Stimulated activated CD4-positive, alpha-beta T cell treated with anti-CD3 and anti-CD28 coated beads, Interleukin-15, amount 100 ng/mL, for 24 hours (primary cell): Measurements from ENCODE around the gene ATG13.
"Not testable (repeated sequence)": the region's sequence is repeated elsewhere in the genome, so short reads cannot be mapped to it uniquely, and the experiment has no call there.

Experiments used
- DNase-seq: peaks from one replicate; pipeline ENCODE4 v3.0.0-alpha.2; 2020

ATG13 gene

DNA sequence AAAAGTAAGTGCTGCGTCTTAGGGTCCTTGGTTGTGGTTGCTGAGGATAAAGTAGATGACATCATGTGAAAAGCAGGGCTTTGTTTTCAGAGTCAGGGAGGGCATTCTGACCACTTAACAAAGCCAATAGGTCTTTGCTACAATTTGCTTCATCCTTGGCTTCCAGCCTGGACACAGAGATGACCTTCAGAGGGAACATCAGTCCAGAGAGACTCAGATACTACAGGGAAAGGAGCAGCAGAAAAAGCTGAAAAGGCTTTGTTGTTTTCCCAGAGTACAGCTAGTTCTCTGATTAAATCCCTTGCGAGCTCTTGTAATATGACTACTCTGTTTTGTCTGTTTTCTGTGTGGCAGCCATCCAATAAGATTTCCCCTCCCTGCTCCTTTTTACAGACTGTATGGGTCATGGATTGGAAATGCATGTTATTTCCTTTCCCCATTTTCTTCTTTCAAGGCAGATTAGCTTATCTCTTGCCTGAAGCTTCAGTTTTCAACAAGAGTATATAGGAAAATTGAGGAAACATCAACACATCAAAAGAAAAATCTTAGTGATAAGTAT lies 31.9 kb downstream of the ATG13 start:
- DNase-seq, result no peak

DNA sequence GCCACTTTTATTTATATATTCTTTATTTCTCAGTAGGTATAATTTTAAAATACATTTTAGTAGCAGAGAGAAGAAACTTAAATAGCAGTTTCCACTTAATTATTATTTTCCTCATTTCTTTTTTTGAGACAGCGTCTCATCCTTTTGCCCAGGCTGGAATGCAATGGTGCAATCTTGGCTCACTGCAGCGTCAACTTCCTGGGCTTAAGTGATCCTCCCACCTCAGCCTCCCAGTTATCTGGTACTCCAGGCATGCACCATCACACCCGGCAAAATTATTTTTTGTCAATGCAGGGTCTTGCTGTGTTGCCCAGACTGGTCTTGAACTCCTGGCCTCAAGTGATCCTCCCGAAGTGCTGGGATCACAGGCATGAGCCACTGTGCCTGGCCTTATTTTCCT lies 38.3 kb downstream of the ATG13 start:
- no peak for DNase-seq

DNA sequence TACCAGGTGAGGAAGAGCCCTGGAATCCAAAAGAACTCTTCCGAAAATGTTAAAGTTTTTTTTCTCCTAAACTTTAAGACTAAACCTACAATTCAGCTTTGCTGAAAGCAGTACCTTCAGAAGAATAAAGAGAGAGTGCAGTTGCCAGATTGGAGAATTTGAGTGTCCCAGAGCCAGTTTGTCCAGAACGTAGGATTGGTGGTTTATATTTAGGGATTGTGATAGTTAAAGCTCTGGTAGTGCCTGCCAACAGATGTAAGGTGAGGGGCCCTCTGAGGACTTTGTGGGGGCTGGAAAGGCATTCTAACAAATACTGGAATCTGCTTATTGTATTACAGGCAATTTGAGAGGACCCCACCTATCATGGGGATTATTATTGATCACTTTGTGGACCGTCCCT lies 39.8 kb downstream of the ATG13 start:
- no peak for DNase-seq

GRCh38 chr11:46658259-46658658 lies 40.9 kb downstream of the ATG13 start:
- DNase-seq, result no peak

GRCh38 chr11:46659908-46660307 lies 42.6 kb downstream of the ATG13 start:
- no peak for DNase-seq

DNA sequence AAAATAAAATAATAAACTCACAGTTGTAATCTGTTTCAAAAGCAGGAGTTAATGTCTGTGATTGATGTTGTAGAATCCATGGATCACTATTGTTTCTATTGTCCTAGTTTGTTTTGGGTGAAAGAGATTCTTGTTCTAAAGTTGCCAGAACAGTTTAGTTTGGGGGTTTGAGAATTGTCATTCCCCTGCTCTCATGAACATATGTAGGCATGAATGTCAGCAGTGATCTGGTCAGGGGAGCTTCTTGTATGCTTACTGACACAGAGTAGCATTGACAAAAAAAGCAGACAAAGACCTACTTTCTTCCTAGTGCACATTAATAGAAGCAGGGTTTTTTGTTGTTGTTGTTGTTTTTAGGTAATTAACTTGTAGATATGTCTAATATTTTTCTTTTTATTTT lies 44.5 kb downstream of the ATG13 start:
- DNase-seq, result no peak

- no peak for DNase-seq
These were observed 45.0 kb downstream of the ATG13 start for GRCh38 chr11:46662366-46662765.

GRCh38 chr11:46663277-46663940 lies 46.1 kb downstream of the ATG13 start:
- DNase-seq, result no peak

- DNase-seq, result no peak
These were observed 47.3 kb downstream of the ATG13 start for GRCh38 chr11:46664612-46665011.

DNA sequence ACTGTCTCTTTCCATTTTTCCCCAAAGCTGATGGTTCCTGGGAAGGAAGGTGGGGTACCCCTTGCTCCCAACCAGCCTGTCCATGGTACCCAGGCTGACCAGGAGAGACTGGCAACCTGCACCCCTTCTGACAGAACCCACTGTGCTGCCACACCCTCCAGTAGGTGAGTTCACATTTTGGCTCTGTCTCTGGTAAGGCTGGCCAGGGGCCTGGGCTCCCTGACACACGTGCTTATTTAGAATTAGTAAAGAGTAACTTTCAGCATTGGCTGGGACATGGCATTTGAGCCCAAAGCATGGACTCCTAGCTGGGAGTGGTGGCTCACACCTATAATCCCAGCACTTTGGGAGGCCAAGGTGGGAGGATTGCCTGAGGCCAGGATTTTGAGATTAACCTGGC lies 48.0 kb downstream of the ATG13 start:
- DNase-seq, result no peak

- no peak for DNase-seq
These were observed 49.2 kb downstream of the ATG13 start for GRCh38 chr11:46666516-46666915.

- DNase-seq, result no peak
These were observed 49.7 kb downstream of the ATG13 start for GRCh38 chr11:46667043-46667481.

DNA sequence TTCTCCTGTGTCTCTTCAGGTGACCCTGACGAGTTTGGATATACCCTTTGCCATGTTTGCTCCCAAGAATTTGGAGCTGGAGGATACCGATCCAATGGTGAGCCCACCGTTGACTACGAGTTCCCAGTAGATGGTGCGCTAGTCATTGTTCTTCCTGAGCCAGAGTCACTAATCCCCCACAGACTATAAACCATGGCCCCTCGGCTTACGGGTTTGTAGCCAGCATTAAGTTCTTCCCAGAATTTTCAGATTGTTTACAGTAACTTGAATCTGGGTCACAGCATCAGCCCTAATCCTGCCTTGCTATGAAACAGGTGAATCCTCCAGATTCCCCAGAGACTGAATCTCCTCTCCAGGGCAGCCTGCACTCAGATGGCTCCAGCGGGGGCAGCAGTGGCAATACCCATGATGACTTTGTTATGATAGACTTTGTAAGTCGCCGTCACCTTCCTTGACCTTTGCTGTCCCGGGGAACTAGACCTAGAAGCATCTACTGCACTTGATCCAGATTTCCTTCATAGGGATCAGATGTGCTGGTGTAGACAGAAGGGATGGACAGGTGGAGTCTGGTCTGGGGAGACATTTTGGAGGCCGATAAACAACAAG lies 51.2 kb downstream of the ATG13 start:
- DNase-seq, result no peak

- no peak for DNase-seq
These were observed 52.4 kb downstream of the ATG13 start for GRCh38 chr11:46669711-46670139.

GRCh38 chr11:46670521-46670920 lies 53.2 kb downstream of the ATG13 start:
- not testable (repeated sequence) for DNase-seq

DNA sequence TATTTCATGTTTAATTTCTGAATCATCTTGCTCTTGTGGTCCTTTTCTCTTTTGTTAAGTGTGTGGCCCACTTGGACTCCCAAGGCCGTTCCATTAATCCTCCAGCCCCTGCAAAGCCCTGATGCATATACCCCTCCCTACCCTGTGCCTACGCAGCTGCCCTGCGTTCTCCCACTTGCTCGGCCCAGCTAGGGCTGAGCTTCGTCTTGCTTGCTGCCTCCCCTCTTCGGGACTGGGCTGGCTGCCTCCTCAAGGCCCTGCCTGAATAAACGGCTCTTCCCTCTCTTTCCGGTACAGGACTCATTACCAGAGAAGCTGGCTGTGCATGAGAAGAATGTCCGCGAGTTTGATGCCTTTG lies 54.6 kb downstream of the ATG13 start:
- DNase-seq, result no peak

DNA sequence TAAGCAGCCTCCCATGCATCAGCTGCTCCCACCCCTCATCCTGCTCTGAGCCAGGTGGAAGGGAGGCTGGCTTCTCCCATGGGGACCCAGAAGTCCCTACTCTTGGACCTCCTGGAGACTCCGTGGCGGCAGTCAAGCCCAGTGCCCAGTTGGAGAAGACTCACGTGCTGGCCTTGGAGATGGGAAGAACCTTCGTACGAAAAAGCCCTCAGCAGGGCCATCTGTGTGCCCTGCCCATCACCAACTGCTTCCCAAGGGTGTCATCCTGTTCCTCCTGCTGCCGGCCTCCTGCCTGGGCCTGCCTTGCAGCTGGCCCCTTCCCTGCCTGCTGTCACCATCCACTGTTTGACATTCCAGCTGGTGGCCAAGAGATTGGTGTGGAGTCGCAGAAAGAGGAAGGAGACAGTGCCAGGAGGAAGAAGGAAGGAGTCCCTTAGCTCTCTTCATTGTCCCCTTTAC lies 55.1 kb downstream of the ATG13 start:
- DNase-seq, result no peak

- DNase-seq, result no peak
These were observed 56.5 kb downstream of the ATG13 start for GRCh38 chr11:46673713-46674462.

DNA sequence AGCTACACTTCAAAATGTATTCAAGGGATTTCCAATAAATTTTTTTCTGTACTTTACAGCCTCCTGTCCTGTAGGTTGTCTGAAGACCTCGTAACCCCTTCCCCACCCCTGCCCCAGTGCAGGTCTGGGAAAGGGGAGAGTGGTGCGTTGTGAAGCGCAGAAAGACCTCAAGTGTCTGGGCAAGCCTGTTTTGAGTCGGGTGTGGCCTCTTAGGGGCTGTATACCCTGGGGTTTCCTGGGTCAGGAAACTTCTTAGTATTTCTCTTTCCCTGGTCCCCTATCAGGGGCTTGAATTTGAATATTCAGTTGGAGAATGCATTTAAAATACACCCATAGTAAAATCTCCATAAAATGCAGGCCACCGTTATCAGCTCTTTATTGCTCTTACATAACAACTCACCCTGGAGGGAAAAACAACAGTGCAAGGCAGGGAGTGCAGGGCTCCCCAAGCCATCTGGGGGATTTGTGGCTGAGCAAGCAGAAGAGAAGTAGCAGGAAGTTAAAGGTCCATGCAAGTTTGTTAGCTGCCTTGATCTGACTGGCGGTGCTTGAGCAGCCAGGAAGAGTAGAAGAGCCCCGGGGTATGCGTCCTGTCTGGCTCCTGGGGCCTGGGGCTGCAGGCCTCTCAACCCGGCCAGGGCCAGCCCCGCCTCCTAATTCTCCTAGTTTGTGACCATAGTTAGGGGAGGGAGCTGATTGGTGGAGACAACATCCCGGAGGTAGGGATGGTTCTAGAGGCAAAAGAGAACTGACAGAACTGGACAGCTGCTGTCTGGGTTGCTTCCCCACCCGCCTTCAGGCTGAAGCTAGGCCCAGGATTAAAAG lies 57.3 kb downstream of the ATG13 start:
- no peak for DNase-seq

DNA sequence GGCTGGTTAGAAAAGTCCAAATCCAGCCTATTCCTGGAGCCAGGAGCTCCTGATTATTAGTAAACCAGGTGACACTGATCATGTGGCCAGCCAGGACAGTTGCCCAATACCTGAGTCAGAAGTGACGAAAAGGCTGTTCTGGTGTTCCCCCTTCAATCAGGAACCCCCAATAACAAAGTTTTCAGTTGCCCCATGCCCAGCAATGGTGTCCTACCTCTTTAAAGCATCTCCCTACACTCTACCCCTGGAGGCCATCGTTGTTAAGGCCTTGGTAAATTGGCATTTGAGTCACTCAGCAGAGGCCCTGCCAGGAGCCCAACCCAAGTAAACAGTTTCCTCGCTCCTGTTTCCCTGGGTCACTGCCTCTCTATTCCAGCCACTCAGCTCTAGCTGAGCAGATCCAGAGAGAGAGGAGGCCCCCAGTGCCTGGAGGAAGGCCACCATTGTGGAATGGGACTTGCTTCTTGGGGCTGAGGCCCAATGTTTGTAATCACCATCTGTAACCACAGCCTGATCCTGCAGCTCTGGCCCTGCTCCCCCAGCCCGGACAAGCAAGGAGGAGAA lies 58.0 kb downstream of the ATG13 start:
- no peak for DNase-seq

GRCh38 chr11:46675949-46676348 lies 58.6 kb downstream of the ATG13 start:
- no peak for DNase-seq

- no peak for DNase-seq
These were observed 59.2 kb downstream of the ATG13 start for GRCh38 chr11:46676436-46677158.
